Prostate gland (tissue), 2 donors: ENCODE results near the gene IKZF4.

Source experiments
- CTCF ChIP-seq, 4 experiments: fragments of 200-600 bp in 2 of 4; fragments of 450-650 bp in 2 of 4; sonication (generic) in 2 of 4; IDR thresholded peaks; 1 replicate in 3 of 4; 2 replicates in 1 of 4; pipeline ENCODE4 v1.5.1; 2016 to 2019; ENCODE audit warnings: antibody characterized with exemption in 4 of 4, mild to moderate bottlenecking in 2 of 4, moderate library complexity in 2 of 4
- POLR2A ChIP-seq: fragments of 450-650 bp; IDR thresholded peaks from one replicate; pipeline ENCODE4 v1.6.1; 2016; ENCODE audit warnings: antibody characterized with exemption, mild to moderate bottlenecking

- no peak for TF ChIP-seq POLR2A
- TF ChIP-seq CTCF (IDR thresholded peaks at IDR 0.05) = no peak
These were observed 27.5 kb upstream of the IKZF4 start for GRCh38 chr12:55993230-55993853.
